Endothelial cell of umbilical vein (primary cell): ENCODE results near the gene LRRC74B. TPM values are rescaled to one million over a fixed set of nuclear protein-coding genes. Genes with fewer than 3 reads are reported as not detected.

Source experiments
- BruUV-seq: library from RNA; stranded (reverse); fragments of 400-500 nt; replicated peaks from 2 replicates; lab custom pipeline; 2021; lab: Mats Ljungman, UMichigan
- CTCF ChIA-PET: fragments of 300-600, 350-600 bp; sonication (Branson Sonifier 250); formaldehyde crosslinking; loops from one replicate; lab custom pipeline; 2021; ENCODE audit warnings: antibody characterized with exemption, inconsistent platforms; lab: Charles Lee
- POLR2A ChIA-PET: fragments of 300-600, 350-600 bp; sonication (Branson Sonifier 250); formaldehyde crosslinking; loops from one replicate; lab custom pipeline; 2021; ENCODE audit warnings: antibody characterized with exemption, inconsistent platforms; lab: Charles Lee
- DNase-seq: peaks from one replicate; pipeline ENCODE4 v3.0.0-alpha.2; 2011; ENCODE audit warnings: low read depth, low spot score
- FAIRE-seq: peaks from 2 replicates; lab custom pipeline; 2011; peaks lifted over from hg19 to GRCh38; lab: Jason Lieb, UNC
- H2AFZ ChIP-seq: 2 replicates; pipeline ENCODE4 v1.6.0; 2012; ENCODE audit warnings: low read depth, low read length, control low read depth, inconsistent platforms
- H3K27ac ChIP-seq: 2 replicates; pipeline ENCODE4 v1.5.1; 2011; ENCODE audit warnings: low read depth, mild to moderate bottlenecking, control low read depth, low read length, moderate library complexity; ENCODE audit not compliant: insufficient read depth
- H3K27me3 ChIP-seq, 2 experiments: 2 replicates each; pipeline versions ENCODE4 v1.6.0 to v1.6.1; 2011; ENCODE audit warnings: low read length in 2 of 2, mixed read lengths in 1 of 2; ENCODE audit not compliant: control insufficient read depth in 2 of 2, insufficient read depth in 2 of 2
- H3K36me3 ChIP-seq, 2 experiments: 2 replicates in 1 of 2; 3 replicates in 1 of 2; pipeline ENCODE4 v1.5.1; 2011; ENCODE audit warnings: low read length in 2 of 2, mild to moderate bottlenecking in 1 of 2, moderate library complexity in 1 of 2; ENCODE audit not compliant: control insufficient read depth in 2 of 2, insufficient read depth in 2 of 2; ENCODE audit errors: extremely low read depth in 1 of 2
- H3K4me1 ChIP-seq: 3 replicates; pipeline ENCODE4 v1.5.1; 2011; ENCODE audit warnings: mild to moderate bottlenecking, low read length; ENCODE audit not compliant: control insufficient read depth, insufficient read depth; ENCODE audit errors: extremely low read depth
- H3K4me2 ChIP-seq: 2 replicates; pipeline ENCODE4 v1.6.1; 2011; ENCODE audit warnings: low read length, control low read depth, mixed read lengths; ENCODE audit not compliant: insufficient read depth
- H3K4me3 ChIP-seq, 3 experiments: fragments of 200-600 bp in 1 of 3; sonication (generic), shearing (Covaris generic) in 1 of 3; replicated peaks in 1 of 3; 2 replicates each; pipeline ENCODE4 v1.5.1; 2011 to 2016; ENCODE audit warnings: control low read depth in 3 of 3, low read length in 3 of 3, mild to moderate bottlenecking in 2 of 3, inconsistent platforms in 1 of 3, low read depth in 1 of 3, moderate library complexity in 1 of 3; ENCODE audit not compliant: insufficient read depth in 1 of 3
- H3K79me2 ChIP-seq: 2 replicates; pipeline ENCODE4 v1.6.0; 2012; ENCODE audit warnings: low read length, inconsistent platforms; ENCODE audit not compliant: control insufficient read depth, insufficient read depth
- H3K9ac ChIP-seq: replicated peaks from 2 replicates; pipeline ENCODE3; 2011; ENCODE audit warnings: low read length, control low read depth; ENCODE audit not compliant: insufficient read depth; ENCODE audit errors: extremely low read depth
- H3K9me1 ChIP-seq: replicated peaks from 3 replicates; pipeline ENCODE4 v1.6.0; 2011; ENCODE audit warnings: mild to moderate bottlenecking, low read length; ENCODE audit not compliant: control insufficient read depth, insufficient read depth; ENCODE audit errors: extremely low read depth
- H3K9me3 ChIP-seq: replicated peaks from 2 replicates; pipeline ENCODE4 v1.5.1; 2012; ENCODE audit warnings: low read length, inconsistent platforms; ENCODE audit not compliant: control insufficient read depth, insufficient read depth
- H4K20me1 ChIP-seq: replicated peaks from 2 replicates; pipeline ENCODE3; 2011; ENCODE audit warnings: mild to moderate bottlenecking, low read length; ENCODE audit not compliant: control insufficient read depth, insufficient read depth; ENCODE audit errors: extremely low read depth
- EZH2 ChIP-seq: IDR thresholded peaks from 2 replicates; pipeline ENCODE4 v1.6.1; 2012; ENCODE audit warnings: borderline replicate concordance, low read depth, mild to moderate bottlenecking, moderate library complexity, low read length, inconsistent platforms; ENCODE audit not compliant: severe bottlenecking
- FOS ChIP-seq: IDR thresholded peaks from 2 replicates; pipeline ENCODE4 v1.6.1; 2011; ENCODE audit warnings: mild to moderate bottlenecking, low read length, moderate library complexity, borderline replicate concordance; ENCODE audit not compliant: insufficient read depth
- JUN ChIP-seq: IDR thresholded peaks from 2 replicates; pipeline ENCODE4 v1.6.1; 2011; ENCODE audit warnings: borderline replicate concordance, low read depth; ENCODE audit not compliant: insufficient read length, insufficient read depth
- MAX ChIP-seq: IDR thresholded peaks from 2 replicates; pipeline ENCODE4 v1.6.1; 2011; ENCODE audit not compliant: insufficient read depth, insufficient read length
- MYC ChIP-seq: IDR thresholded peaks from one replicate; pipeline ENCODE4 v1.6.1; 2011; ENCODE audit warnings: mild to moderate bottlenecking, low read depth, low read length
- POLR2A ChIP-seq: IDR thresholded peaks from 2 replicates; pipeline ENCODE4 v1.6.1; 2012; ENCODE audit warnings: low read depth, mild to moderate bottlenecking, control low read depth, low read length
- POLR2AphosphoS5 ChIP-seq: IDR thresholded peaks from 2 replicates; pipeline ENCODE4 v1.6.1; 2012; ENCODE audit warnings: low read depth, mild to moderate bottlenecking, control low read depth, low read length, moderate library complexity; ENCODE audit not compliant: insufficient read depth
- dilution Hi-C: fragments of 300-500 bp; cut with MboI; formaldehyde crosslinking; loops from one replicate; pipeline ENCODE4 v1.15.0; 2019; ENCODE audit warnings: low sequenced_read_pairs; ENCODE audit not compliant: extremely low pct_ligation_motif_present
- intact Hi-C: fragments of 100-400 bp; cut with micrococcal nuclease; formaldehyde crosslinking; loops from one replicate; pipeline ENCODE4 v1.10.0; 2022
- polyA plus RNA-seq, 4 experiments: library from polyadenylated mRNA; depleted of rRNA in 3 of 4; stranded (reverse) in 3 of 4; unstranded in 1 of 4; fragments of >200 nt; gene quantifications; 2 replicates each; pipeline versions ENCODE4 v1.2.1 to v1.2.3, GENCODE V29; 2011 to 2012; ENCODE audit warnings: missing spikeins in 1 of 4
- total RNA-seq: library from RNA; stranded (reverse); gene quantifications from 2 replicates; pipeline ENCODE4 v1.2.3, GENCODE V29; 2021

The LRRC74B gene
- total and polyA plus RNA-seq, 2 donors (not counting 3 experiments of a cell fraction or from before 2014, with no cell fraction given), result not detected

GRCh38 chr22:21014202-21014725, 31.5 kb upstream of the LRRC74B start:
- peaks cover 13% of the 10 kb centered on the region for H3K4me1 ChIP-seq
- DNase-seq (peak; percentile 91), FAIRE-seq (peak; percentile 99)
- intact Hi-C loops, result loop anchor here (1.0 to 2.0 kb wide), 3 partner anchors 12 to 32 kb away; partner anchors contain the start of genes LRRC74B, LZTR1 and THAP7
- H4K20me1 ChIP-seq, result no peaks in the 10 kb centered on the region
- BruUV-seq, result no TSS peak
- dilution Hi-C loops, result no loop called here
- H3K4me2 ChIP-seq, result peak overlapping the region; percentile 73
- no peaks in the 10 kb centered on the region for H3K36me3 ChIP-seq
- peak overlapping the region; percentile 69 for H3K9ac ChIP-seq
- H3K27ac ChIP-seq, result peak overlapping the region; percentile 66
- TF ChIP-seq POLR2A (no peak), JUN (no peak), FOS (no peak), MAX (peak; percentile 46)
- no peaks in the 10 kb centered on the region for H3K9me3 ChIP-seq
- peak overlapping the region; percentile 12 to 47 (median 43) for H3K4me3 ChIP-seq
- H2AFZ ChIP-seq, result peak overlapping the region; percentile 85
- POLR2A ChIA-PET, result no interaction called here
- CTCF ChIA-PET, result interaction anchor here (1.4 to 1.8 kb wide), 2 partner anchors 12 to 129 kb away, joined by 5 to 6 read pairs; partner anchors contain the start of gene THAP7
- no peaks in the 10 kb centered on the region for H3K79me2 ChIP-seq
- no peaks in the 10 kb centered on the region for H3K9me1 ChIP-seq
- H3K27me3 ChIP-seq, result no peaks in the 10 kb centered on the region

GRCh38 chr22:21014726-21015465, 30.9 kb upstream of the LRRC74B start, which contains the start of gene P2RX6:
Gene P2RX6 (plus strand): TSS chr22:21015165. CDS start chr22:21015175, 10 bp downstream.
- peak within 1 kb of the TSS; percentile 12 to 47 (median 43) for H3K4me3 ChIP-seq
- FAIRE-seq (peak; percentile 77), DNase-seq (no peak)
- intact Hi-C loops (loop anchor here (1.0 to 2.0 kb wide), 3 partner anchors 13 to 33 kb away; partner anchors contain the start of genes LRRC74B, LZTR1 and THAP7), dilution Hi-C loops (no loop called here)
- no peaks in the 10 kb centered on the region for H3K9me3 ChIP-seq
- H3K4me1 ChIP-seq, result peaks cover 13% of the 10 kb centered on the region
- H3K27ac ChIP-seq, result peak within 1 kb of the TSS; percentile 66
- no peaks in the 10 kb centered on the region for H4K20me1 ChIP-seq
- no peaks in the 10 kb centered on the region for H3K27me3 ChIP-seq
- POLR2A ChIA-PET, result no interaction called here
- H2AFZ ChIP-seq, result peak within 1 kb of the TSS; percentile 85
- H3K79me2 ChIP-seq, result no peaks in the 10 kb centered on the region
- no peaks in the 10 kb centered on the region for H3K36me3 ChIP-seq
- TF ChIP-seq POLR2AphosphoS5 (no peak), EZH2 (no peak), MYC (no peak)
- peak within 1 kb of the TSS; percentile 73 for H3K4me2 ChIP-seq
- no peaks in the 10 kb centered on the region for H3K9me1 ChIP-seq
- CTCF ChIA-PET, result interaction anchor here (1.0 to 1.8 kb wide), 2 partner anchors 11 to 129 kb away, joined by 3 to 5 read pairs; no protein-coding TSS in a partner anchor
- BruUV-seq, result no TSS peak
- H3K9ac ChIP-seq, result peak within 1 kb of the TSS; percentile 69
